CD4-positive, alpha-beta T cell treated with Interleukin-15 for 4 hours (primary cell): ENCODE measurements around the gene MIP.
"Not testable (repeated sequence)": the region's sequence is repeated elsewhere in the genome, so short reads cannot be mapped to it uniquely, and the experiment has no call there.

ENCODE experiments used
- DNase-seq: peaks from one replicate; pipeline ENCODE4 v3.0.0-alpha.2; 2020; ENCODE audit warnings: low spot score

MIP gene

DNA sequence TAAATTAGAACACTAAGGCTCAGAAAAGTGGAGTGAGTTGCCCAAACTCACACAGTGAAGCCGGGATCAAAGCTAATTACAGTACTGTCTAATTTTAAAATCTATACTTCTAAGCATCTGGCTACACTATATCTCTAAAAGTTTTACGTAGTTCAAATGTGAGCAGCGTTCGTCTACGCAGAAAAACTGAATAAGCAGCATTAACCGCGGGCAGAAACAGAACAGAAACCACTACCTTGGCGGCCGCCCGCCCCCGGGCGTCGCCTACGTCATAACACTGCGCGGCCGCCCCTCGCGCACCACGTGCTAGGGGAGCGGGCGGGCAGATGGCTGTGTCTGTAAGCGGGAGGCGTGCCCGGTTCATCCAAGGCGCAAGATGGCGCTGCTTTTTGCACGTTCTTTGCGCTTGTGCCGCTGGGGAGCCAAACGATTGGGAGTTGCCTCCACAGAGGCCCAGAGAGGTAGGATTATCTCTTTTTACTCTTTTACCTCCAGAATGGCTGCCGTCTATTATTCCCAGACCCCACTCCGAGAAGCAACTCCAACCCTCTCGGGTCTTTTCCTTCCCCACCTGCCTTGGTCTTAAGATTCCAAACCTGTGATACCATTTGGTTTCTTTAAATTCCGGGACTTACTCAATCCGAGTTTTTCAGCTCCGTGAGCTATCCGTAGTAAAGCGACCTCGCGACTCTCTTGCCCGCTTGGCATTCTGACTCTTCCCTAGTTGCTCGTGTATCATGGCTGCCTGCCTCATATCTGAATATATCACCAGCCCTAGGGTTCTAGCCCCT, 14.0 kb upstream of the MIP start, which contains the start of gene SPRYD4:
Gene SPRYD4 (plus strand): TSS at position 363 of the 791 bp plus-strand sequence. CDS start 14 bp downstream, at position 377.
- peak; percentile 94 for DNase-seq

DNA sequence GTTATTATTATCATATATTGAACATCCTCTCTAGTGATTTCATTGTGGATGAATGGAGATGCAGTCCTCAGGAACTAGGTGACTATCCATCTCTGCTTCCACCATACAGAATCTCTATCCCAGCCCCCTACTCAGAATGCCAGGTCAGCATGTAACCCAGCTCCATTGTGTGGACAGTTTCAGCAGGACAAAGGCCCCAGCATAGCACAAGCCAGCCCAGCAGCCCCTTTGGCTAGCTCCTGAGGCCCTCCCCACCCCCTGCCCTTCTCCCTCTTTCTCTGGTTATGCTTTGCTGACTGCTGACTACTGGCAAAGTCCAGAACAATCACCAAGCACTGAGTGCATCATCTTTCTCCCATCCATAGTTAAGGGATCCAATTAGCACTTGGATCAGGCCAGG, 8.1 kb upstream of the MIP start:
- DNase-seq = no peak

DNA sequence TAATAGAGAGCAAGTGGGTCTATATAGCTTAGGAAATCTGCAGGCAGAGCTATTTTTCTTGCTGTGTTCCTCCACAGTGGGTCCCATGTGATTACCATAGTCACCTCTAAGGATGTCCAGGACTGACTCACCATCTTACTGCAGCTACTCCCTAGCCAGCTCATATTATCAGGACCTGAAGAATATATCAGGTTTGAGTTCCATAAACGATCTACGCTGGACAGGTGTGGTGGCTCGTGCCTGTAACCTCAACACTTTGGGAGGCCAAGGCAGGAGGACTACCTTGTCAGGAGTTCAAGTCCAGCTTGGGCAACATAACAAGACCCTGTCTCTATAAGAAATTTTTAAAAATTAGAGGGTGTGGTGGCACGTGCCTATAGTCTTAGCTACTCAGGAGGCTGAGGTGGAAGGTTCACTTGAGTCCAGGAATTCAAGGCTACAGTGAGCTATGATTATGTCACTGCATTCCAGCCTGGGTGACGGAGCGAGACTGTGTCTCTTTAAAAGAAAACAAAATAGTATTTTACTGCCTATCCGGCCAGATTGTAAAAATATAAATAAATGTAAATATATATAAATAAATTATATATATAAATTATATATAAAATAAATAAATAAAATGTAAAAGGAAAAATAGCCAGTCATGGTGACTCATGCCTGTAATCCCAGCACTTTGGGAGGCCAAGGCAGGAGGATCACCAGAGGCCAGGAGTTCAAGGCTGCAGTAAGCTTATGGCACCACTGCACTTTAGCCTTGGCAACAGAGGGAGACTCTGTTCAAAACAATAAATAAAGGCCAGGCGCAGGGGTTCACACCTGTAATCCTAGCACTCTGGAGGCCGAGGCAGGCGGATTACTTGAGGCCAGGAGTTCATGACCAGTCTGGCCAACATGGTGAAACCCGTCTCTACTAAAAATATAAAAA, 7.0 kb upstream of the MIP start:
- no peak for DNase-seq

DNA sequence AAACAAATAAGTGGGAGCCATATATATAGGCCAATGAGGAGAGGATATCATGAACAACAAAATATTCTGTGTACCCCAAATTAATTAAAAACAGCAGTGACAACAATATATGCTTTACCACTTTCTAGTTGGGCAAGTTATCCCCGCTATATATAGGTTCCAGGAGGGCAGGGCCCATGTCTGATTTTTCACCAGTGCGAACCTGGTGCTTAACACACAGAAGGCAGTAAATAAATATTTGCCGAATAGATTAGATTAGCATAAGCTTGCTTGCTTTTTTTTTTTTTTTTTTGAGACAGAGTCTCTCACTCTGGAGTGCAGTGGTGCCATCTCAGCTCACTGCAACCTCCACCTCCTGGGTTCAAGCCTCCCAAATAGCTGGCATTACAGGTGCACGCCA, 3.4 kb upstream of the MIP start:
- DNase-seq = no peak

DNA sequence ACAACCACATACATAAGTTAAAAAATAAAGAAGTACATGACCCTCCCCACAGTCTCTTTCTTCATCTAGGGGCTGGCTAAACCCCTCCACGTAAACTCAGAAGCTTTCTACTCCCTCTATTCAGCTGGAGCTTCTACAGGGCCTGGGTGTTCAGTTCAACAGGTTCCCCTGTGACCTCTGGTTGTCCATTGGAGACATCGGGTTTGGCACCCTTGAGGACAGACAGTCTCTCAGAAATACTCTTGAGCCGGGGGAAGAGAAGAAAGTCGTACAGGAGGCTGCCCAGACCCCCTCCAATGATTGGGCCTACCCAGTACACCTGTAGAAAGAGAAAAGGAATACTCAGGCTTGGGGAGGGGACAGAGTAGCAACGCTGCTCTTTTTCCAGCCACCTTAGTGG, 3.3 kb downstream of the MIP start:
- DNase-seq = no peak

DNA sequence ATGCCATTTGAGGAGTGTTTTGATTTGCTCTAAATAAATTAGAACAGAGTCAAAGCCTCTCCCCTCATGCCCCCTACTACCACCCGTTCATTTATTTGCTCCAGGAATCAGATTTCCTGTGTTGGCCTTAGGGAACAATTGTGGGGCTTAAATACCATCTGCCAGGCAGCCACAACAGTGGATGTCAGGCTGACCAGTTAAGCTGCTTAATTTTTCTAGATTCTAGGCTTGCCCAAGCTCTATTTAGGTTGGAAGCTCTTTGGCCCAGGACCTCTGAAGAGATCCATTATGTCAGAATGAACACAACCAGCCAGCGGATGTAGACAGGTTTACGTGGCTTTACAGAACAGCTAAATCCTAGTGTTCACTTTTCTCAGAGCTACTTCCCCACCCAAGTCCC, 4.2 kb downstream of the MIP start:
- no peak for DNase-seq

DNA sequence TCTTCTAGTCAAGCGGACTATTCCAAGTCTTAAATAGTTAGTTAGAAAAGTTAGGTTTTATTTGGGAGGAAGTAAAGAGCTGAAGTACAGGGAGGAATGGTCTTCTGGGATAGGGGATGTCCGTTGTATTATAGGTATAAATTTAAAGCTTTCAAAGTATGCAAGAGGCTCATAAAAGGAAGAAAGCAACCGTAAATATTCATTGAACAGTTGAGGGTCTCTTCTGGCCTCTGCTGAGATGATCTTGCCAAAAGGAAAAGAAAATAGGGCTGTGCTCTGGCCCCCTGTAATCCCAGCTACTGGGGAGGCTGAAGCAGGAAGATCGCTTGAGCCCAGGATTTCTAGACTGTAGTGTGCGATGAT, 4.9 kb downstream of the MIP start:
- no peak for DNase-seq

DNA sequence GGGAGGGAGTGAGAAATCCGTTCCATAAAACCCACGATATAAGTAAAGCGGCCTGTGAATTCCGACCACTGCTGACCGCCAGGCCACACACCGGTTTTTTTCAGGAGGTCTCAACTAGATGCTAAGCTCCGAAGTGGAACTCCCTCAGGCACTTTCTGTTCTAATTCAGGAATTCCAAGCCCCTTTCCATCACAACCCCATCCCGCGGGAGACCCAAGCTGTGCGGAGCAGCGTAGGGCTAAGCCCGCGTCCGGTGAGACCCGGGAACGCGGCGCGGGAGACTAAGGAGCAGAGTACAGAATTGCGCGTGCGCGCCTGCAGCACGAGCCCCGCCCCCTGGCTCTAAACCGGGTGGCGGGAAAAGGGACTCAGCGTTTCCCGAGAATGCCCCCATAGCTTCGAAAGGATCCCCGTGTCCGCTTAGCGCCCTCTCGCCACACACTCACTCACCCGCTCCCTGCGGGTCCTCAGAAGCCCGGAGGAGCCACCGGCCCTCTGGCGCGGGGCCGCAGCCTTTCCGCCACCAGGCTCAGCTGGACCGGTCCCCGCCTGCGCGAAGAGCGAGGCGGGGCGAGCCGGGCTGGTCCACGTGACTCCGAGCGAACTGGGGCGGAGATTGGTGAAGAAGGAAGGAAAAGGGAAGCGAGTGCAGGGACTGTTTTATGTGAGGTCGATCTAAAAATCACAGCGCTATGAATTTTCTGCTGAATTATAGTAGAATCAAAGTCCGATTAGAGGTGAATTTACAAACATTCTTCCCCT, 5.4 kb downstream of the MIP start, which contains the start of gene TIMELESS:
Gene TIMELESS (minus strand): TSS at position 567 of the 762 bp plus-strand sequence. CDS start 15,256 bp downstream, outside the sequence.
- DNase-seq = peak; percentile 81

DNA sequence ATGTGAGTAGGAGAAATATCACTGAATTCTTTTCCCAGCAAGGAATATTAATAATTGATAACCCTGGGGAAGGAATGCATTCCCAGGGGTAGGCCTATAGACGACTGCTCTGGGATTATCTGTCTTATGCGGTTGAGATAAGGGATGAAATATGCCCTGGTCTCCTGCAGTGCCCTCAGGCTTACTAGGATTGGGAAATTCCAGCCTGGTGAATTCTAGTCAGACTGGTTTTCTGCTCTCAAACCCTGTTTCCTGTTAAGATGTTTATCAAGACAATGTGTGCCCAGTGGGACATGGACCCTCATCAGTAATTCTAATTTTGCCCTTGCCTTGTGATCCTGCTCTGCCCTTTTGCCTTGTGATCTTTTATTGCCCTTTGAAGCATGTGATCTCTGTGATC, 11.2 kb downstream of the MIP start:
- not testable (repeated sequence) for DNase-seq

DNA sequence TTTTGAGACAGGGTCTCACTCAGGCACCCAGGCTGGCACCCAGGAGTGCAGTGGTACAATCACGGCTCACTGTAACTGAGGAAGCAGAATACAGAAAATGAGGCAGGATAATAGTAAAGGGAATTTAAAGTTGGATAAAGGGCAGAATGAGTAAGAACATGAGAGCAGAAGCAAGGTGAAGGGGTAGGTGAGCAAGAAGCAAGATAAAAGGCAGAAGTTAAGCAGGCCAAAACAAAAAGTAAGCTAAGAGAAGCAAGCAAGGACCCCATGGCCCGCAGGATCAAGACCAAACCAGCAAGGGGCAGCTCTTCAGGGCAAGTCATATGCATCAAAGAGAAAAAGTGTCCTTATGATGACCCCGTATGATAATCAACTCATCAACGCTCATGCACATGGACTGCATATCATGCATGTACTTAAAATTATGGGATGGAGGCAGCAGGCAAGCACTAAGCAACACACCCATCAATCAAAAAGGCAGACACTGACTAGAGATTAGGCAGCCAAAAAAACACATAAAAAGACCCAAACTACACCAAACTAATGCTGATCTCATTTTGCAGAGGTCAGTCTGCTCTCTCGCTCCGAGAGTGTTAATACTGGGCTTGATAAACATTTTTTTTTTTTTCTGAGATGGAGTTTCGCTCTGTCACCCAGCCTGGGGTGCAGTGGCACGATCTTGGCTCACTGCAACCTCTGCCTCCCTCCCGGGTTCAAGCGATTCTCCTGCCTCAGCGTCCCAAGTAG, 16.9 kb downstream of the MIP start:
- DNase-seq = no peak

DNA sequence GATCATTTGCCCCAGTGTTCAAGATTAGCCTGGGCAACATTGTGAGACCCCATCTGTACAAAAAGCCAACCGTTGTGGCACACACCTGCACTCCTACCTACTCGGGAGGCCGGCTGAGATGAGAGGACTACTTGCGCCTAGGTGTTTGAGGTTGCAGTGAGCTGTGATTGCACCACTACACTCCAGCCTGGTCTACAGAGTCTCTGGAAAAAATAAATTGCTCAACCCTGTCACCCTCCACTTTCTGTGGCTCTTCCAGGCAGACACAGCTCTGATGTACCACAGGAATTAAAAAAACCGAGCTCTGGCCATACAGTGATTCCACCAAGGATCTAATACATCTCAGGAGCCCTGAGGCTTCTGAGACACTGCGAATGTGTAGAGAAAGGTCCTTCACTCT, 19.6 kb downstream of the MIP start:
- no peak for DNase-seq

DNA sequence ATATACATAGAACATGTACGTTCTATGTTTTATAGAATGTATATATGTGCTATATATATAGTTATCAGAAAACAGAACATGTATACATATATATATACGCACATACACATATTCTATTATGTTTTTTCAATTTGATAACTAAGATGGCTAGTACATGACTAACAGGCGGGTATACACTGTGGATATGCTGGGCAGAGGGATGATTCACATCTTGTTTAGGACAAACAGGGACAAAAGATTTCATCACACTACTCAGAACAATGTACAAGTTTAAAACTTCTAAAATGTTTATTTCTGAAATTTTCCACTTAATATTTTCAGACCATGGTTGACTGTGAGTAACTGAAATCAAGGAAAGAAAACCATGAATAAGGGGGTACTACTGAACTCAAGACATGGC, 22.6 kb downstream of the MIP start:
- no peak for DNase-seq

DNA sequence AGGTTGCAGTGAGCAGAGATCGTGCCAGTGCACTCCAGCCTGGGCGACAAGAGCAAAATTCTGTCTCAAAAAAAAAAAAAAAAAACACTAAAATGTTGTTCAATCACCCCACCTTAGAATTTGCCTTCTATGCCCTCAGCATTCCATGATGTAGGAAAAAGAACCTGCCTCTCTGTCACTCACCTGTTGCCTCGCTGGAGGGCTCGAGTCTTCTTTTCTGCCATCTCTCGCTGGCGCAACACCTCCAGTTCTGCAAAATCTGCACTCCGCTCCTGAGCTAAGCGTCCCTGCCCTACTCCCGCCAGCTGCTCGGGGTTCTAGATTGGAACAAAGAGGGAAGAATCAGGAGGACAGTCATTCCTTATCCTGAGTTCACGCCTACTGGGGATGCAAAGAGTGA, 23.2 kb downstream of the MIP start:
- no peak for DNase-seq

DNA sequence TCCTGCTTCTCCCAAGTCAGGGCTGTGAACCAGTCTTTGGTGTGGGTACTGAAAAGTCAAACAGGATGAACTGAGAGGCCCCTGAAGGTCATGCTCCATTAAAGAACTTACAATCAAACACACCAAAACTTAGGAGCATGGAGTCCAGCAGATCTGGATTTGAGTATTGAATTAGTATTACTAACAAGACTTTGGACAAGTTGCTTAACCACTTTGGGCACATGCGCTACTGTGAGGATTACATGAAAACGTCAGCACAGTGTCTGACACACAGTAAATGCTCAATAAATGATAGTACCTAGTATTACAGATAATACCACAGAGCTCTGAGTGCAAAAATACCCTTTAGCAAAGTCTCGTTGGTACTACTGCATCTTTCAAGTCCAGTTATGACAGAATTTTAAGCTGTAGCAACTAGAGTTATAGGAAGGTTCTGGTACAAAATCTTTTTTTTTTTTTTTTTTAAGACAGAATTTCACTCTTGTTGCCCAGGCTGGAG, 28.5 kb downstream of the MIP start:
- no peak for DNase-seq

DNA sequence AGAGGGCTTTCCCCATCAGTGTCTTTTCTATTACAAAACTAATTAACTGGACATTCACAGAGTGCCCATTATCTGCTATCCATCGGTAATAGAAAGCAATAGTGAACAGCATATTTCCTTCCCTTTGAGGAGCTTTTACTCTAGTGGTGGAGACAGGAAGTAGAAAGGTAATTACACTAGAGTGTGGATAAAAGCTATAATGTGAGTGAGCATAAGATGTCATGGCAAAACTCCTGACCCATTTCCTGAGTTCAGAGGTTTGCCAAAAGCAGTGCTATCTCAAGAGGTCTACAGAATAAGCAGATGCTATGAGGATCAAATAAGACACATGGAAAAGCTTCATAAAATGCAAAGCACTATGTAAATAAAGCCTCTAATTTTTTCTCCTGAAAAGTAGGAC, 29.3 kb downstream of the MIP start:
- DNase-seq = no peak

DNA sequence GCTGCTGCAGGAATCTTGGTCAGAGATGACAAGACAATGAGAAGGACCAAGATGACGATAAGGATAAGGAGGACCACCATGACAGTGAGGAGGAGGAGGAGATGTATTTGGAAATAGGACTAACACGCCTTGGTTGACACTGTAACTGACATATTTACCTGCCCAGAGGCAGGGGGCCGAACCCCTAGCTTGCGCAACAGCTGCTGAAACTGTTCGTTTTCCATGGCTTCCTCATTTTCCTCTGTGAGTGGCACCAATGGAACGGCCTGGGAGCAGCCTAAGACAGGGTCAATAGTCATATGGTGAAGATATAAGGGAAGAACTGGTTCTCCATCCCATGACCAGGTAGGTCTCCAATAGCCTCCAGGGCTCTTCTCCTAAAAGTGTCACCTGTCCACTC, 34.0 kb downstream of the MIP start:
- no peak for DNase-seq

DNA sequence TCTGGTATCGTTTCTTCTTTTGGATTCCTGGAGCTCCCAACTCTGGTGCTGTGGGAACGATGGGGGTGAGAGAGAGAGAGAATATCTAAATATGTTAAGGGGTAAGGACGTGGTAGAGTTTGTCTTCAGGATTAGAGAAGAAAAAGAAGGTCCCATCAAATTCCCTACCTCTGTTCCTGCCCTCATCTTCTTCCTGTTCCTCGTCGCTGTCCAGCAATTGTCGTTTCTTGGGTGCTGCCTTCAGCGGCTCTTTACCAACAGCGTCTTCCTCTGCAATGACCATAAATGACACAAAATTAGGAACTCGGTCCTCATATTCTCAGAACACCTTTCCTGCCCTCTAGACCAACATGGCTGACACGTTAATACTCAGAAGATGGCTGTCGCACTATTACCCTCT, 36.7 kb downstream of the MIP start:
- no peak for DNase-seq

DNA sequence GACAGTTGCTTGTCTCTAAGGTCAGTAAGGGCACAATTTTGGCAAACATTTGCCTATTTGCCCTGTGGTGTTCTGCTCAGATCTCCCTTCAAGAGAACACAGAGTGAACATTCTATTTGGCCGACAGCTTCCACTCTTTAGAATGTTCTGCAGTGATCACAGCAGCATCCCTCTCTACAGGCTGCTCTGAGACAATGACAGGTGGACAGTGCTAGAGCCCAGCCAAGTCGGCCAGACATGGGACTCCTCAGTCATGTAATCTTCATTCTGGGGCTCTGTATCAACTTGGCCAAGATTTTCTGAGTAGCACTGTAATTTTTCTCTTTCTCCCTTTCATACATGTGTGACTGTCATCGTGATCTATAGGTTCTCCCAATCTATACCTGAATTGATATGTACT, 40.1 kb downstream of the MIP start:
- no peak for DNase-seq

DNA sequence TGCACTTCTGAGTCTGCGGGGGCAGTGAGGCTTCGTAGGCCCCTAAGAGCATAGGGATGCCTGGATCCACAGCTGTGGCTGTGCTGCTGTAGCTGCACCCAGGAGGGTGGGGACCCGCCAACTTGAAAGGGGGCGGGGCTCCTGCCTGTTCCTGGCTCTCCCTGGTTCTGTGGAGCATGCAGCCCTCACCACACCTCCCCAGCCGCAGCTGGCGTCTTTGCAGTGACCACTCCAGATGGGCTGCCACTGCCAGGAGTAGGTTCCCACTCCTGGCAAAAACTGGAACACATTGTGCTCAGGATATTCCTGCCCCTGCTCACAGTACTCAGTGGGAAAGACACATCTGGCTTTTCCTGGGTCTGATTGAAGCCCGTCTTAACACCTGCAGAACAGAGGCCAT, 41.1 kb downstream of the MIP start:
- DNase-seq = no peak

DNA sequence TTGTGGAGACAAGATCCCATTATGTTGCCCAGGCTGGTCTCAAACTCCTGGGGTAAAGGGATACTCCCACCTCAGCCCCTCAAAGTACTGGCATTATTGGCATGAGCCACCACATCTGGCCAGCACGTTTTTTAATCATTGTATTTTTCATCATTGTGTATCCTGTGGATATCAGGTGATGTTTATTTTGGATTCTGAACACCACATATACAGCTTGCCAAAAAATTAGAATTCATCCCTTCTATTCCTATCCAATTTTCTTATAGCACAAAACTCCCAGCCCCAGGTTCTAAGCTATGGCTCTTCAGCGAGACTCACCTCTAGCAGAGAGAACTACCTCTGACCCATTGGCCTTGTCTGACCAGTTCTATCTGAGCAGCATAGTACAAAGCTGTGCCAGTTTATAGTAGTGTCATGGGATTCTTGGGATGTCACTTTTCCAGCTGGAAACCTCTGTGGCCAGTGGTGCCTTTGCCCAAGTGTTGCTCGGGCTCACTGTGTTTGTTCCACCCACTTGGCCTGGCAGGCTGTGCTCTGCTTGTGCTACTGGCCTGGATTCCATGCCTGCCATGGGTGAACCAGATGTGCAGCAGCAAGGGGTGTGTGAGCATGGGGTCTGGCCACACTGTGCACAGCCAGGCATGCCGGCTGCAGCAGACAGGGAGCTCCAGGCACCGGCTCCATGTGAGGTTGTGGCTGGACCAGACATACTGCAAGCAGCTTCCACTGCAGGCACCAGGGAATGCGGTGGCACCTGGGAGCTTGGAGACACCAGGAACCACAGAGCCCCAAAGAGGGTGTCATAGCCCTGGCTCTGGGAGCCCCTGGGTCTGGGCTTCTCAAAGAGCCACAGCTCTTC, 42.4 kb downstream of the MIP start:
- DNase-seq = no peak

DNA sequence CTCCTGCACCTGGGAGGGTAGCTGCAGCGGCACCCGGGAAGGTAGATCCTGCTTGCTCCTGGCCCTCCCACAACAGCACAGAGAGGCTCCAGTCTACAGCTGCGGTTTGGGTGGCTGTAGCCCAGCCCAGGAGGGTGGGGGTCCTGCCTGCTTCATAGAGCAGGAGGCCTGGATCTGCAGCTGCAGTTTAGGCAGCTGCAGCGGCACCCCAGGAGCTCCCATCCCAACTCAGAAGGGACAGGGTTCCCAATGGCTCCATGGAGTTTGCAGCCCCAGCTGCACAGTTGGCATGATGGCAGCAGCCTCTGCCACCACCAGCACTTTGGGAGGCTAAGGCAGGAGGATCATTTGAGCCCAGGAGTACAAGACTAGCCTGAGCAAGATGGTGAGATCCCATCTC, 43.7 kb downstream of the MIP start:
- DNase-seq = no peak
